ENCODE results near the gene RTN4RL2.

Gene RTN4RL2

DNA sequence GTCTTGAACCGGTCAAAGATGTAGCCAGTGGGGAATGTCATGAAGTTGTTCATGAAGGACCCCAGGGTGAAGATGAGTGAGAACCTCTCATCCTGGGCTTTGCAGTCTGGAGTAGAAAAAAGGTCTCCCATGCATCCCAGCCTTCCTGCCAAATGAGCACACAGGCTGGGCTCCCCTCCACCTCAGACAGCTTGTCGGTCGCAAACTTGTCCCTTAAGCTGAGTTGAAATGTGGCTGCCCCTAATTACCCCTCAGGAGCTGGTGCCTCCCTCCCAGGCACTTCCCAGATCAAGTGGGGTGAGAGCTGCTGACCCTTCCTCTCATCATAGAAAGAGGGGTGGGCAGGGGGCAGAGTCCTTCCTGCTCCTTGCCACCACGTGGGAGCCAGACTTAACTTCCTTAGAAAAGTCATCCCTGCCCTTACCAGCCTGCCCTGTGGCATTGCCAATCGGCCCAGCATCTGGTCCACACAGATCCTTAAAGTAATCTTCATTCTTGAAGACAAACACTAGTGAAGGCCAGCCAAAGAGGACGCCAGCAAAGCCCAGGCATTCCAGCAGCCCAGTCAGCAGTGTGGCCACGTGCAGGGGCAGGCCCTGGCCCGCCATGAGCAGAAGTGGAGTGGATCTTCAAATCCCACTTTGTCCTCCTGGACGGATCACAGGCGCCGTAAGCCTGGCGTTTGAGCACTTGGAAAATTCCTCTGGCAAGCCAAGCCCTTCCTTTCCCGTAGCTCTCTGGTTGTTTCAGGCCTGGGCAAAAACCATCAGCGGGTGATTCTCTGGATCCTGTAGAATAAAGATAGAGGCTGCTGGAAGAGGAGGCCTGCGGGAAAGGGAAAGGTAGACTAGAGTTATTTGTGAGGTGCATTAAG, 34.5 kb upstream of the RTN4RL2 start:
- H3K36me3 ChIP-seq (ENCODE audit: control insufficient read depth in 4 of 4, insufficient read depth in 4 of 4, low read length in 3 of 4) = peaks cover under 1 to 44% (median 9%) of the 10 kb centered on the region in 4 experiments
- WGBS (ENCODE audit: insufficient coverage) = 74% methylated on average over 13 of the region's 15 CpGs
- no peaks in the 10 kb centered on the region for H3K27me3 ChIP-seq (replicated peaks in 2 of 5; ENCODE audit: control insufficient read depth in 4 of 5, insufficient read depth in 5 of 5, low read length in 4 of 5)
- DNase-seq = no peak
- H3K4me3 ChIP-seq (ENCODE audit: control insufficient read depth in 1 of 7, extremely low read depth in 1 of 7, insufficient read depth in 4 of 7, low read depth in 2 of 7, low read length in 6 of 7) = peak overlapping the region in 6 of 7 experiments; percentile 54 to 81 (median 71)
- ChIA-PET CTCF (interaction anchor here (0.7 to 5.5 kb wide), 14 partner anchors 10 to 215 kb away, joined by 3 to 41 read pairs (median 4); partner anchors contain the start of gene RTN4RL2), POLR2A (interaction anchor here (0.6 to 1.8 kb wide), 7 partner anchors 17 to 1152 kb away, joined by 3 to 6 read pairs (median 4); partner anchors contain the start of gene RTN4RL2)
- H3K27ac ChIP-seq (ENCODE audit: insufficient read depth in 1 of 2, low read depth in 1 of 2, low read length in 2 of 2, poor library complexity in 1 of 2, severe bottlenecking in 2 of 2) = peak overlapping the region; percentile 62 to 82
- H3K4me1 ChIP-seq (ENCODE audit: control extremely low read depth in 1 of 4, control insufficient read depth in 4 of 4, insufficient read depth in 4 of 4, low read length in 3 of 4) = peaks cover 13 to 50% (median 43%) of the 10 kb centered on the region in 4 experiments
- no peaks in the 10 kb centered on the region for H3K9me3 ChIP-seq (ENCODE audit: control extremely low read depth in 1 of 5, control insufficient read depth in 4 of 5, insufficient read depth in 2 of 5, low read depth in 1 of 5, low read length in 4 of 5)

DNA sequence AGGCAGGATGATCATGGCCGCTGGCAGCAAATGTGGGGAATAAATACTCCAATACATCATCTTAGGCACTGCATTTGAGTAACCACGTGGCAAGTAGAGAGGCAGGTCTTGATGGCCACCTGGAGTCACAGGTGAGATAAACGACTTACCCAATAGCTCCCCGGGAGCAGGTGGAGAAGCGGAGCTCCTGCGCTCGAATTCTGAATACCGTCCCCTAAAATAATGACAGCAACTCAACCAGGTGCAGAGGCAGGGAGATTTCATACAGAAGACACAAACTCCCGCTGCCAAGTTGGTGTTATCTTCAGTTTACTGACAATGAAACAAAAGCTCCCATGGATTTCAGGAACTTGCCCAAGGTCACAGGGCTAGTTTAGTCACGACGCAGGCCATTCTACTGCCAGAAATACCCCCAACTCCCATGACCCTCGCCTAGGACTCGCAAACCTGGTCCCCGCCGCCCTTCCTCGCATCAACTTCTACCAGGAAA, 33.8 kb upstream of the RTN4RL2 start:
- DNase-seq = peak in 2 of 3 donors; percentile 27 to 50
- POLR2A ChIA-PET = interaction anchor here (0.6 to 1.8 kb wide), 2 partner anchors 212 to 1151 kb away, joined by 3 to 4 read pairs; no protein-coding TSS in a partner anchor

DNA sequence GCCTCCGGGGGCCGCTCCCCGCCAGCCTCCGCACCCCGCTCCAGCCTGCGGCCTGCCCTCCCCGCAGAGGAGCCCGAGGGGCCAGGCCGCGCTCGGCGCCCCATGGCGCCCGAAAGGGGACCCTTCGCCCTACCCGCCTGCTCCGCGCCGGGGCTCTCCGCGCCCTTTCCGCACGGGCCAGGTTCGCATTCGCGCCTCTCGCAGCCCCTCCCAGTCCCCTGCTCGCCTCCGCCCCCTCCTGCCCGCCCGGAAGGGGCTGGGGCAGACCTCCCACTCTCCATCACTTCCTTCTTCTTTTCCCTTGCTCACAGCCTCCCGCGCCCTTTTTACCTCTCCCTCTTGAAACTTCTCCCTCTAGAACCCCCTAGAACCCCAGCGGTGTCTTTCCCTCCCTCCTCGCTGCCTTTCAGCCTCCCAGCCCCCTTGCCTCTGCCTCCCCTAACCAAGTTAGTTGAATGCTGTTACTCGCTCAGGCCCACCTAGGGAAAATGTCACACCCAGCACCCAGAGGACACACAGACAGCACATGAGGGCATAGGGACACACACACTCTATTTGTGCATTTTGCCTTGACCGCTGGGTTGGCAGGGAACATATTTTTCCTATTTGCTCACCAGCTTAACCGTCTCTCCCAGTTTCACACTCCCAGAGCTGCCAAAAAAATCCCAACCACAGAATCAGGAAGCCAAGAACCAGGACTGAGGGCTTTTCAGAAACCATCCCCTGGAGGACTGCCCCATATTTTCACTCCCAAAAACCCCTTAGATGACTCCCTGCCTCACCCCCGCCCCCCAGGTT, 33.2 kb upstream of the RTN4RL2 start, which contains the start of gene SLC43A3:
Gene SLC43A3 (minus strand): TSS at position 193 of the 798 bp plus-strand sequence. CDS start 949 bp downstream, outside the sequence.
- POLR2A ChIA-PET = no interaction called here
- Histone ChIP-seq H3K27me3 (replicated peaks in 2 of 5; ENCODE audit: control insufficient read depth in 4 of 5, insufficient read depth in 5 of 5, low read length in 4 of 5) (no peaks in the 10 kb centered on the region), H3K4me3 (ENCODE audit: control insufficient read depth in 1 of 7, extremely low read depth in 1 of 7, insufficient read depth in 4 of 7, low read depth in 2 of 7, low read length in 6 of 7) (peak within 1 kb of the TSS in 6 of 7 experiments; percentile 54 to 81 (median 71)), H3K9me3 (ENCODE audit: control extremely low read depth in 1 of 5, control insufficient read depth in 4 of 5, insufficient read depth in 2 of 5, low read depth in 1 of 5, low read length in 4 of 5) (no peaks in the 10 kb centered on the region), H3K36me3 (ENCODE audit: control insufficient read depth in 4 of 4, insufficient read depth in 4 of 4, low read length in 3 of 4) (peaks cover 0 to 32% (median 6%) of the 10 kb centered on the region in 4 experiments), H3K27ac (ENCODE audit: insufficient read depth in 1 of 2, low read depth in 1 of 2, low read length in 2 of 2, poor library complexity in 1 of 2, severe bottlenecking in 2 of 2) (peak within 1 kb of the TSS; percentile 69 to 82), H3K4me1 (ENCODE audit: control extremely low read depth in 1 of 4, control insufficient read depth in 4 of 4, insufficient read depth in 4 of 4, low read length in 3 of 4) (peaks cover 13 to 62% (median 46%) of the 10 kb centered on the region in 4 experiments)
- 4% methylated on average over 28 of the region's 39 CpGs for WGBS (ENCODE audit: insufficient coverage)
- DNase-seq = peak; percentile 72 to 90 (median 84)
- CTCF ChIA-PET = interaction anchor here (0.9 to 5.5 kb wide), 9 partner anchors 9 to 215 kb away, joined by 3 to 41 read pairs (median 3); partner anchors contain the start of gene RTN4RL2

More for the DNA sequence above, 33.8 kb upstream of the RTN4RL2 start:
- CTCF ChIA-PET = interaction anchor here (0.7 to 5.5 kb wide), 8 partner anchors 10 to 115 kb away, joined by 3 to 41 read pairs (median 6); partner anchors contain the start of gene RTN4RL2
- Histone ChIP-seq H3K4me1 (ENCODE audit: control extremely low read depth in 1 of 4, control insufficient read depth in 4 of 4, insufficient read depth in 4 of 4, low read length in 3 of 4) (peaks cover 13 to 57% (median 43%) of the 10 kb centered on the region in 4 experiments), H3K4me3 (ENCODE audit: control insufficient read depth in 1 of 7, extremely low read depth in 1 of 7, insufficient read depth in 4 of 7, low read depth in 2 of 7, low read length in 6 of 7) (peak overlapping the region in 6 of 7 experiments; percentile 54 to 81 (median 71)), H3K27me3 (replicated peaks in 2 of 5; ENCODE audit: control insufficient read depth in 4 of 5, insufficient read depth in 5 of 5, low read length in 4 of 5) (no peaks in the 10 kb centered on the region), H3K27ac (ENCODE audit: insufficient read depth in 1 of 2, low read depth in 1 of 2, low read length in 2 of 2, poor library complexity in 1 of 2, severe bottlenecking in 2 of 2) (peak overlapping the region; percentile 69 to 82), H3K9me3 (ENCODE audit: control extremely low read depth in 1 of 5, control insufficient read depth in 4 of 5, insufficient read depth in 2 of 5, low read depth in 1 of 5, low read length in 4 of 5) (no peaks in the 10 kb centered on the region), H3K36me3 (ENCODE audit: control insufficient read depth in 4 of 4, insufficient read depth in 4 of 4, low read length in 3 of 4) (peaks cover 0 to 37% (median 6%) of the 10 kb centered on the region in 4 experiments)
- WGBS (ENCODE audit: insufficient coverage) = 13% methylated on average over 15 of the region's 16 CpGs

DNA sequence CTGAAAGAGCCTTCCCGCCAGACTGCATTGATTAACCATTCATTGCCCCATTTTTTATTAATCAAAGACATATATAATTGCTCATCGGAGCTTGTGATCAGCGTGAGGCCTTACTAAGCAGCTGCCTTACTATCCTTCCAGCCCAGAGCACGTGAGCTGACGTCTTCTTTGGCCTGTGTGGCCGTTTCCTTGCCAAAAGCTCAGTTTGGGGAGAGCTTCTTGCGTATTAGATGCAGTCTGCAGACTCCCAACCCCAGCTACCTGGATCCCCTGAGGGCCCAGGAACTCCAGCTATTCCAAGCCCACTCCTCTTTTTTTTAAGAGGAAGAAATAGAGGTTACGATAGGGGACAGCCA, 32.6 kb upstream of the RTN4RL2 start:
- DNase-seq = no peak
- Histone ChIP-seq H3K36me3 (ENCODE audit: control insufficient read depth in 4 of 4, insufficient read depth in 4 of 4, low read length in 3 of 4) (peaks cover 0 to 26% (median 5%) of the 10 kb centered on the region in 4 experiments), H3K27ac (ENCODE audit: insufficient read depth in 1 of 2, low read depth in 1 of 2, low read length in 2 of 2, poor library complexity in 1 of 2, severe bottlenecking in 2 of 2) (no peak overlapping the region), H3K9me3 (ENCODE audit: control extremely low read depth in 1 of 5, control insufficient read depth in 4 of 5, insufficient read depth in 2 of 5, low read depth in 1 of 5, low read length in 4 of 5) (no peaks in the 10 kb centered on the region), H3K27me3 (replicated peaks in 2 of 5; ENCODE audit: control insufficient read depth in 4 of 5, insufficient read depth in 5 of 5, low read length in 4 of 5) (no peaks in the 10 kb centered on the region), H3K4me1 (ENCODE audit: control extremely low read depth in 1 of 4, control insufficient read depth in 4 of 4, insufficient read depth in 4 of 4, low read length in 3 of 4) (peaks cover 13 to 67% (median 52%) of the 10 kb centered on the region in 4 experiments), H3K4me3 (ENCODE audit: control insufficient read depth in 1 of 7, extremely low read depth in 1 of 7, insufficient read depth in 4 of 7, low read depth in 2 of 7, low read length in 6 of 7) (no peak overlapping the region)
- POLR2A ChIA-PET = no interaction called here
- 86% methylated on average over 5 of the region's 8 CpGs for whole genome bisulfite sequencing (ENCODE audit: insufficient coverage)
- CTCF ChIA-PET = interaction anchor here (0.9 to 5.5 kb wide), 6 partner anchors 9 to 214 kb away, joined by 3 to 41 read pairs (median 3); no protein-coding TSS in a partner anchor

DNA sequence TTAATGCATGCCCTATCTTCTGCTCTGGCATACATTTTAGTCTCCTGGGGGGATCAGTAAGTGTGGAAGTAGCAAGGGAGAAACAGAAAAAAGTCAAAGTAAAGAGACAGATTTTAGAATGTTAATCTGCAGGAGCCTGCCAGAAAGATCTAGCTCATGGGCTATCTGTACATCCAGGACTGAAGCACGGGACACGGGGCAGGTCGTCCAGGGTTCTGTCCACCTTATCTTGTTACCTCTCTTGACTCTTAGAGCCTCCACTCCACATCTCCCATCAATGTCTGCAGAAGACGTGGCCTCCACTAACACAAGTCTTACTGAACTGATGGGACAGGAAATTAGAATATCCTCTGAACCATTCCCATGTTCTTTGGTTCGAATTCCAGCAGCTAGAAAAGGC, 31.7 kb upstream of the RTN4RL2 start:
- no peak overlapping the region for H3K4me3 ChIP-seq (ENCODE audit: control insufficient read depth in 1 of 7, extremely low read depth in 1 of 7, insufficient read depth in 4 of 7, low read depth in 2 of 7, low read length in 6 of 7)
- H3K9me3 ChIP-seq (ENCODE audit: control extremely low read depth in 1 of 5, control insufficient read depth in 4 of 5, insufficient read depth in 2 of 5, low read depth in 1 of 5, low read length in 4 of 5) = no peaks in the 10 kb centered on the region
- DNase-seq = no peak
- POLR2A ChIA-PET = no interaction called here
- no peak overlapping the region for H3K27ac ChIP-seq (ENCODE audit: insufficient read depth in 1 of 2, low read depth in 1 of 2, low read length in 2 of 2, poor library complexity in 1 of 2, severe bottlenecking in 2 of 2)
- CTCF ChIA-PET = interaction anchor here (1.9 to 5.5 kb wide), 4 partner anchors 28 to 81 kb away, joined by 5 to 41 read pairs (median 6); no protein-coding TSS in a partner anchor
- H3K36me3 ChIP-seq (ENCODE audit: control insufficient read depth in 4 of 4, insufficient read depth in 4 of 4, low read length in 3 of 4) = peaks cover 0 to 18% (median 0%) of the 10 kb centered on the region in 4 experiments
- H3K27me3 ChIP-seq (replicated peaks in 2 of 5; ENCODE audit: control insufficient read depth in 4 of 5, insufficient read depth in 5 of 5, low read length in 4 of 5) = no peaks in the 10 kb centered on the region
- H3K4me1 ChIP-seq (ENCODE audit: control extremely low read depth in 1 of 4, control insufficient read depth in 4 of 4, insufficient read depth in 4 of 4, low read length in 3 of 4) = peaks cover 18 to 70% (median 57%) of the 10 kb centered on the region in 4 experiments
- WGBS (ENCODE audit: insufficient coverage) = 100% methylated on average over 4 of the region's 5 CpGs

DNA sequence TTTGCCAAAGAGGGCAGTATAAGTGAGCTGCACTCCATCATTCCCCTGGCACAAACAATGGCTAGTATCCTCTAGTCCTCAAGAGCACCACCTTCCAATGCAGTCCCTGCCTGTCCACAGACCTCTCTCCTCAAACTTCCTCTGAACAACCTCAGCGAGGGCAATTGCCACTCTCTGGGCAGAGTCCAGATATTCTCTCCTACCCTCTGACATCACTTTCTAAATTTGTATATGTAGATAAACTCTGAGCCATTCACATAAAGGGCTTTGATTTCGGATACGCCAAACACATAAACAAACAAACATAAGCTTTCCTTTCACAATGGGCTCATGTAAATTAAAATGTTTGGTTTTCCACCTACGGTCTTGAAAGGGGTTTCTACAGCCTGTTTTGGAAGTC, 30.4 kb upstream of the RTN4RL2 start:
- no peak for DNase-seq
- Histone ChIP-seq H3K9me3 (ENCODE audit: control extremely low read depth in 1 of 5, control insufficient read depth in 4 of 5, insufficient read depth in 2 of 5, low read depth in 1 of 5, low read length in 4 of 5) (no peaks in the 10 kb centered on the region), H3K36me3 (ENCODE audit: control insufficient read depth in 4 of 4, insufficient read depth in 4 of 4, low read length in 3 of 4) (peaks cover 0 to 9% (median 0%) of the 10 kb centered on the region in 4 experiments), H3K4me1 (ENCODE audit: control extremely low read depth in 1 of 4, control insufficient read depth in 4 of 4, insufficient read depth in 4 of 4, low read length in 3 of 4) (peaks cover 14 to 70% (median 45%) of the 10 kb centered on the region in 4 experiments), H3K27ac (ENCODE audit: insufficient read depth in 1 of 2, low read depth in 1 of 2, low read length in 2 of 2, poor library complexity in 1 of 2, severe bottlenecking in 2 of 2) (no peak overlapping the region), H3K4me3 (ENCODE audit: control insufficient read depth in 1 of 7, extremely low read depth in 1 of 7, insufficient read depth in 4 of 7, low read depth in 2 of 7, low read length in 6 of 7) (no peak overlapping the region), H3K27me3 (replicated peaks in 2 of 5; ENCODE audit: control insufficient read depth in 4 of 5, insufficient read depth in 5 of 5, low read length in 4 of 5) (no peaks in the 10 kb centered on the region)
- WGBS (ENCODE audit: insufficient coverage) = 60% methylated on average over 1 of the region's 4 CpGs
- ChIA-PET POLR2A (interaction anchor here (0.6 kb wide), 1 partner anchor 11 kb away, joined by 3 read pairs; no protein-coding TSS in a partner anchor), CTCF (interaction anchor here (0.7 to 5.8 kb wide), 13 partner anchors 10 to 214 kb away, joined by 3 to 48 read pairs (median 4); partner anchors contain the start of gene RTN4RL2)

Measured in common myeloid progenitor, CD34-positive (primary cell).